ENCODE measurements around the gene PSMG3. TPM values are rescaled to one million over a fixed set of nuclear protein-coding genes. Genes with fewer than 3 reads are reported as not detected.

The PSMG3 gene
- total RNA-seq, 1 experiment from 2014 or later: 63.0 TPM

- Histone ChIP-seq H3K4ac (ENCODE audit: low read depth, low read length) (no peak overlapping the region), H3K14ac (ENCODE audit: insufficient read depth, low read length) (no peak overlapping the region), H3K9me3 (ENCODE audit: control insufficient read depth, low read depth, low read length) (no peaks in the 10 kb centered on the region), H3K23ac (ENCODE audit: insufficient read length, low read depth, low read length) (no peak overlapping the region), H4K20me1 (ENCODE audit: control insufficient read depth, insufficient read depth, insufficient read length) (no peaks in the 10 kb centered on the region), H3K79me1 (ENCODE audit: insufficient read depth, low read depth, low read length, poor library complexity, severe bottlenecking) (no peaks in the 10 kb centered on the region), H3K4me1 (ENCODE audit: insufficient read depth, low read length) (no peaks in the 10 kb centered on the region), H4K91ac (ENCODE audit: insufficient read length, low read depth, low read length) (no peak overlapping the region), H2BK15ac (ENCODE audit: low read depth, low read length) (no peak overlapping the region), H2BK5ac (ENCODE audit: insufficient read length, low read length) (no peak overlapping the region), H2BK120ac (ENCODE audit: low read depth, low read length, poor library complexity, severe bottlenecking) (no peak overlapping the region), H3T11ph (ENCODE audit: low read length) (no peak overlapping the region), H2AFZ (ENCODE audit: low read length) (no peak overlapping the region), H4K8ac (replicated peaks; ENCODE audit: insufficient read length, low read depth, low read length) (no peak overlapping the region), H2BK12ac (ENCODE audit: insufficient read length, low read depth, low read length) (no peak overlapping the region), H4K5ac (ENCODE audit: insufficient read length, low read depth, low read length) (no peak overlapping the region), H3K23me2 (ENCODE audit: insufficient read length, low read depth, low read length, poor library complexity, severe bottlenecking) (no peaks in the 10 kb centered on the region), H3K27me3 (ENCODE audit: insufficient read depth, low read length) (no peaks in the 10 kb centered on the region), H2AK5ac (ENCODE audit: insufficient read length, low read length) (no peak overlapping the region), H3K9ac (ENCODE audit: extremely low read depth, insufficient read length, low read length) (no peak overlapping the region), H3K18ac (ENCODE audit: insufficient read length, low read depth, low read length) (no peak overlapping the region), H2BK20ac (ENCODE audit: low read depth, low read length, poor library complexity, severe bottlenecking) (no peak overlapping the region), H3K56ac (ENCODE audit: insufficient read length, low read depth, low read length) (no peak overlapping the region), H3K4me2 (ENCODE audit: insufficient read depth, insufficient read length, low read length) (no peak overlapping the region), H3K27ac (ENCODE audit: insufficient read length, low read depth, low read length) (no peak overlapping the region), H3K79me2 (ENCODE audit: insufficient read depth, low read length) (no peaks in the 10 kb centered on the region)
- WGBS (ENCODE audit: extremely low coverage, insufficient read length, low lambda C conversion rate): no CpG with 5 or more reads among the region's 7 CpGs
- Mint-ChIP-seq H3K4me1 (peaks cover 3 to 20% of the 10 kb centered on the region in 2 experiments), H3K27me3 (ENCODE audit: low read depth) (no peaks in the 10 kb centered on the region), H3K9me3 (no peaks in the 10 kb centered on the region), H3K27ac (no peak overlapping the region), H3K36me3 (ENCODE audit: insufficient read depth in 1 of 3, low read depth in 3 of 3) (no peaks in the 10 kb centered on the region), H3K4me3 (no peak overlapping the region)
- DNase-seq: no peak
- TF ChIP-seq CTCF (conservative IDR thresholded peaks at IDR 0.05): no peak
Observed at GRCh38 chr7:1557006-1557405, 12.8 kb downstream of the PSMG3 start.

Data from H9 (cell line).